BE2C (cell line): ENCODE results near the gene PDE9A. TPM values are rescaled to one million over a fixed set of nuclear protein-coding genes. Genes with fewer than 3 reads are reported as not detected.

Source experiments
- DNase-seq: peaks from one replicate; pipeline ENCODE4 v3.0.0-alpha.2; 2020
- H3K27me3 ChIP-seq: fragments of 250-450 bp; sonication (Bioruptor Pico); 2 replicates; pipeline ENCODE4 v1.5.1; 2020; ENCODE audit warnings: mild to moderate bottlenecking
- H3K36me3 ChIP-seq: fragments of 250-450 bp; sonication (Bioruptor Pico); 2 replicates; pipeline ENCODE4 v1.5.1; 2020; ENCODE audit warnings: mild to moderate bottlenecking
- H3K4me1 ChIP-seq: fragments of 250-450 bp; sonication (Bioruptor Pico); 2 replicates; pipeline ENCODE4 v1.5.1; 2020
- H3K4me3 ChIP-seq: 2 replicates; pipeline ENCODE4 v1.5.1; 2011; ENCODE audit warnings: low read depth, low read length
- H3K9me3 ChIP-seq: fragments of 250-450 bp; sonication (Bioruptor Pico); 2 replicates; pipeline ENCODE4 v1.5.1; 2020
- CTCF ChIP-seq: IDR thresholded peaks from 2 replicates; pipeline ENCODE4 v1.5.1; 2012; ENCODE audit warnings: mild to moderate bottlenecking, low read depth, low read length
- polyA plus RNA-seq: library from polyadenylated mRNA; unstranded; fragments of >200 nt; gene quantifications from one replicate; pipeline ENCODE4 v1.2.1, GENCODE V29; 2012; ENCODE audit warnings: low read depth, missing spikeins; ENCODE audit not compliant: insufficient read length, insufficient read depth

The PDE9A gene
- 4.2 TPM for polyA plus RNA-seq

DNA sequence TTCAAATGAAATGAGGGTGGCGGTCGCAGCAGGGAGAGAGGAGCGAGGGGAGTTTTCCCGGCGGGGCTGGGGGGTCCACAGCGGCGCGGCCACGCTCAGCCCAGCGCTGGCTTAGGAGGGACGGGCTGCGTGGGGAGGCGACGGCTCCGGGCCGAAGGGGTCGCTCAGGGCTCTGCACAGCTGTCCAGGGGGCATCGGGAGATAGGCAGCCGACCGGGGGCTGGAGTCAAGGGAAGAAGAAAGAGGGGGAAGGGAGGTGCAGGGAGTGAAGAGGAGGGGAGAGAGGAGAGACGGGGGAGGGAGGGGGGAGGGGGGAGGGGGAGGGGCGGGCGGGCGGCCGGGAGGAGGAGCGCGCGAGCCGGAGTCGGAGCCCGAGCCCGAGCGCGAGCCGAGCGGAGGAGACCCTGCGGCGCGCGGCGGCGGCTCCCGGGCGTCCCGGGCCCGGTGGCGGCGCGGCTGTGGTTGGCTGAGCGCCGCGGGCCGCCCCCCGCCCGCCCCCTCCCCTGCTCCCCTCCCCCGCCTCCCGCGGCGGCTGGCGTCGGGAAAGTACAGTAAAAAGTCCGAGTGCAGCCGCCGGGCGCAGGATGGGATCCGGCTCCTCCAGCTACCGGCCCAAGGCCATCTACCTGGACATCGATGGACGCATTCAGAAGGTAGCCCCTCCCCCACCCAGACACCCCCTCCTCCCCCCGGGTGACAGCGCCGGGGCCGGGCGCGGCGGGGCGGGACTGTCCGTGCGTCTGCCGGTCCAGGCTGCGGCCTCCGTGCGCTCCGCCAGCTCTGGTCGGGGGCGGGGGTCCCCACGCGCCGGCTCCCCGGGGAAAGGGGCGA, at the start of gene PDE9A:
PDE9A (plus strand) TSS at position 391 of the 831 bp plus-strand sequence; CDS start at position 585, 194 bp downstream.
- DNase-seq, result peak; percentile 61
- Histone ChIP-seq H3K36me3 (no peaks in the 10 kb centered on the region), H3K27me3 (no peaks in the 10 kb centered on the region), H3K4me3 (peak within 1 kb of the TSS; percentile 80), H3K4me1 (peaks cover 8% of the 10 kb centered on the region), H3K9me3 (no peaks in the 10 kb centered on the region)
- TF ChIP-seq CTCF, result no peak

DNA sequence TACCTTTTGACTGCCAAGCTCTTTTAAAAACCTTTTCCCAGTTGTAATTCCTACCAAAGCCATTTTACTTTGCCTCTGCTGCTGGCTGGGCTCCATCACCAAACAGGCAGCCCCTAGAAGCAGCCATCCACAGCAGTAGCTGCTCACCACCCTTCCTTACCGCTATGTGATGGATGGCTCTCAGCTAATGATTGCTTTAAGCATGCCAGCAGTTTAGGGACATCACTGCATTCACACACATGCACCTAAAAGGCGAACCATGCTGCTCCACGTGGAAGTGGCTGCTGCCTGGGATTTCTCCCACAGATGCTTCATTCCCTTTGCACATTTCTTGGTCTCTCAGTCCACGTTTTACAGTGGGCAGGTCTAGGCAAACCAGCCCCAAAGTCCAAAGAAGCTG, 46.3 kb upstream of the PDE9A start:
- H3K9me3 ChIP-seq, result no peaks in the 10 kb centered on the region; the same call in 1 of the 2 replicates
- TF ChIP-seq CTCF, result no peak
- no peak for DNase-seq

DNA sequence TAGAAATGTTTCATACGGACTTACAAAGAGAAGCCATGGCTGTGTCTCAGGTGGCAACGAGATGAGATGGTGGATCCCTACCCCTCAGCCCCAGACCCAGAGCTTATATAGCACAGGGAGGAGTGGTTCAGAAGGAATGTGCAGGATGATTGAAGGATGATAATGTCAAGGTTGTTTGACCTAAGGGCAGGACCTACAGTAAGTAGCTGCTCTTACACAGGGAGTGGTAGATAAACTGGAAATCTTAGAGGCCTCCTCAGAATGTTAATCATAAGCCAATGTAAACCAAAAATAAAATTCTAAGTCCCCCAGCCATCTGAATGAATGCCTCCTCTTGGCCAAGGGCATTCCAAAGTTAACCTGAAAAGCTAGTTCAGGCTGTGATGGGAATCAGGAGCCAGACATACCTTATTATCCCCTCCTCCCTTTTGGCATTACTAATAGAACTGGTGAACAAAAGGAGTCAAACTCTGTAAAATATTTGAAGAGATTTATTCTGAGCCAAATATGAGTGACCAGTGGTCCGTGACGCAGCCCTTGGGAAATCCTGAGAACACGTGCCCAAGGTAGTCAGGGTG, 45.8 kb upstream of the PDE9A start:
- no peak for TF ChIP-seq CTCF
- Histone ChIP-seq H3K9me3 (no peaks in the 10 kb centered on the region; the same call in 1 of the 2 replicates), H3K36me3 (no peaks in the 10 kb centered on the region), H3K4me1 (no peaks in the 10 kb centered on the region), H3K27me3 (no peaks in the 10 kb centered on the region), H3K4me3 (no peak overlapping the region)
- DNase-seq, result no peak

More for the DNA sequence above, 46.3 kb upstream of the PDE9A start:
- Histone ChIP-seq H3K36me3 (no peaks in the 10 kb centered on the region), H3K4me1 (no peaks in the 10 kb centered on the region), H3K4me3 (no peak overlapping the region), H3K27me3 (no peaks in the 10 kb centered on the region)

DNA sequence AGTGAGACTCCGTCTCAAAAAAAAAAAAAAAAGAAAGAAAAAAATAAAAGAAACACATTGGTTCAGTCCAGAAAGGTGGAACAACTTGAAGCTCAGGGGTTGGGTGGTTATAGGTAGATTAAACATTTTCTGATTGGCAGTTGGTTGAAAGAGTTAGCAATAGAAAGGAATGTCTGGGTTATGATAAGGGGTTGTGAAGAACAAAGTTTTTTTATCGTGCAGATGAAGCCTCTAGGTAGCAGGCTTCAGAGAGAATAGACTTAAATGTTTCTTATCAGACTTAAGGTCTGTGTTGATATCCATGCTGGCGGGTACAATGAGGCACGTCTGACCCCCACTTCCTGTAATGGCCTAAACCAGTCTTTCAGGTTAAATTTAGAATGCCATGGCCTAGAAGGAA, 45.0 kb upstream of the PDE9A start:
- H3K4me1 ChIP-seq, result no peaks in the 10 kb centered on the region
- no peaks in the 10 kb centered on the region for H3K36me3 ChIP-seq
- no peaks in the 10 kb centered on the region for H3K27me3 ChIP-seq
- H3K4me3 ChIP-seq, result no peak overlapping the region
- TF ChIP-seq CTCF, result no peak
- no peaks in the 10 kb centered on the region; the same call in 1 of the 2 replicates for H3K9me3 ChIP-seq
- no peak for DNase-seq

- TF ChIP-seq CTCF, result no peak
- H3K36me3 ChIP-seq, result no peaks in the 10 kb centered on the region
- DNase-seq, result peak; percentile 66
Measured at GRCh38 chr21:42609811-42610210, 43.6 kb upstream of the PDE9A start.

DNA sequence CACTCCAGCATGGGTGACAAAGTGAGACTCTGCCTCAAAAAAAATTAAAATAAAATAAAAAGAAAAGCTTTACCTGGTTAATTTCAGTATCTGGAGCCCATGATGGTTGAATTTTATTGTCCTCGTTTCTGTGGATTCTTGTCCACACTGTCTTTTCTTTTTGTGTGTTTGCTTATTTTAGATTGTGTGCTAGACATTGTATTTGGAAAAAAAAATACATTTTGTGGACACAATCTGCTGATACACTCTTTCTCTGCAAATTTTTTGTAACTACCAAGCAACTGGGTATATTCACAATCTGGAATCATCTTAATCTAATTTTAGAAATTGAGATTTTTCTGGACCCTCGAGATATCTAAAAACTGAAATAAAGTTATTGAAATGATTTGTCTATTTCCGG, 41.6 kb upstream of the PDE9A start:
- Histone ChIP-seq H3K9me3 (no peaks in the 10 kb centered on the region), H3K4me3 (no peak overlapping the region), H3K4me1 (no peaks in the 10 kb centered on the region), H3K36me3 (no peaks in the 10 kb centered on the region), H3K27me3 (peaks cover 10% of the 10 kb centered on the region)
- DNase-seq, result no peak
- no peak for TF ChIP-seq CTCF

More at GRCh38 chr21:42609811-42610210, 43.6 kb upstream of the PDE9A start:
- Histone ChIP-seq H3K9me3 (no peaks in the 10 kb centered on the region), H3K4me1 (no peaks in the 10 kb centered on the region), H3K4me3 (no peak overlapping the region), H3K27me3 (no peaks in the 10 kb centered on the region)
